Memory B cell (primary cell): ENCODE data around the gene SYCP2.
"Not testable (repeated sequence)": the region's sequence is repeated elsewhere in the genome, so short reads cannot be mapped to it uniquely, and the experiment has no call there.

ENCODE experiments used
- ATAC-seq: fragments of 150-1000 bp; cut with Tn5 transposase; 2 replicates; pipeline ENCODE4 v1.10.0; 2021; ENCODE audit warnings: low read depth, mild to moderate bottlenecking, moderate library complexity
- DNase-seq, 2 donors: peaks; one replicate each; pipeline ENCODE4 v3.0.0; 2022; ENCODE audit warnings: low spot score in 2 of 2
- H3K27ac Mint-ChIP-seq: one replicate; pipeline ENCODE4 v1.8.0; 2022; ENCODE audit warnings: mild to moderate bottlenecking, moderate library complexity, mixed read lengths
- H3K27me3 Mint-ChIP-seq: one replicate; pipeline ENCODE4 v1.8.0; 2022; ENCODE audit warnings: mixed read lengths
- H3K36me3 Mint-ChIP-seq: one replicate; pipeline ENCODE4 v1.8.0; 2022; ENCODE audit warnings: mild to moderate bottlenecking, mixed read lengths
- H3K4me1 Mint-ChIP-seq: one replicate; pipeline ENCODE4 v1.8.0; 2022; ENCODE audit warnings: mixed read lengths
- H3K4me3 Mint-ChIP-seq: one replicate; pipeline ENCODE4 v1.8.0; 2022; ENCODE audit warnings: mild to moderate bottlenecking, moderate library complexity, mixed read lengths
- H3K9me3 Mint-ChIP-seq: one replicate; pipeline ENCODE4 v1.8.0; 2022; ENCODE audit warnings: mixed read lengths

Gene SYCP2

GRCh38 chr20:59933296-59933848 is at the start of gene SYCP2:
Gene SYCP2 (minus strand): TSS chr20:59933637. CDS start chr20:59922413, 11,224 bp downstream.
- Mint-ChIP-seq H3K9me3 (no peaks in the 10 kb centered on the region), H3K36me3 (peaks cover 2% of the 10 kb centered on the region), H3K27me3 (no peaks in the 10 kb centered on the region), H3K4me3 (peak within 1 kb of the TSS; percentile 82), H3K27ac (no peak within 1 kb of the TSS), H3K4me1 (peaks cover 5% of the 10 kb centered on the region)
- DNase-seq = peak in 1 of 2 donors; percentile 47
- peak; percentile 80 for ATAC-seq

- peaks cover 2% of the 10 kb centered on the region for H3K4me1 Mint-ChIP-seq
- DNase-seq (no peak), ATAC-seq (no peak)
- H3K9me3 Mint-ChIP-seq = peaks cover 1% of the 10 kb centered on the region
- no peak overlapping the region for H3K4me3 Mint-ChIP-seq
- peaks cover 5% of the 10 kb centered on the region for H3K36me3 Mint-ChIP-seq
- no peak overlapping the region for H3K27ac Mint-ChIP-seq
- H3K27me3 Mint-ChIP-seq = no peaks in the 10 kb centered on the region
These were observed 49.6 kb upstream of the SYCP2 start for GRCh38 chr20:59983076-59983475.

GRCh38 chr20:59977086-59977485 is 43.6 kb upstream of the SYCP2 start:
- DNase-seq = no peak
- Mint-ChIP-seq H3K9me3 (peaks cover 1% of the 10 kb centered on the region), H3K27ac (no peak overlapping the region), H3K27me3 (no peaks in the 10 kb centered on the region), H3K4me3 (no peak overlapping the region), H3K4me1 (no peaks in the 10 kb centered on the region), H3K36me3 (peaks cover 10% of the 10 kb centered on the region)
- ATAC-seq = no peak

- ATAC-seq = no peak
These were observed 42.8 kb upstream of the SYCP2 start for GRCh38 chr20:59976156-59976782.

GRCh38 chr20:59972037-59972801 is 38.8 kb upstream of the SYCP2 start:
- ATAC-seq = no peak
- Mint-ChIP-seq H3K9me3 (no peaks in the 10 kb centered on the region), H3K27ac (no peak overlapping the region), H3K4me3 (no peak overlapping the region), H3K36me3 (peaks cover 8% of the 10 kb centered on the region), H3K27me3 (no peaks in the 10 kb centered on the region), H3K4me1 (no peaks in the 10 kb centered on the region)
- DNase-seq = no peak

More at GRCh38 chr20:59976156-59976782, 42.8 kb upstream of the SYCP2 start:
- no peak for DNase-seq
- no peaks in the 10 kb centered on the region for H3K9me3 Mint-ChIP-seq
- H3K27me3 Mint-ChIP-seq = no peaks in the 10 kb centered on the region
- H3K4me1 Mint-ChIP-seq = no peaks in the 10 kb centered on the region
- H3K4me3 Mint-ChIP-seq = no peak overlapping the region
- H3K27ac Mint-ChIP-seq = no peak overlapping the region
- peaks cover 10% of the 10 kb centered on the region for H3K36me3 Mint-ChIP-seq

- Mint-ChIP-seq H3K27me3 (no peaks in the 10 kb centered on the region), H3K9me3 (no peaks in the 10 kb centered on the region), H3K4me3 (no peak overlapping the region), H3K36me3 (peaks cover 8% of the 10 kb centered on the region), H3K4me1 (no peaks in the 10 kb centered on the region), H3K27ac (no peak overlapping the region)
- no peak for ATAC-seq
- no peak for DNase-seq
These were observed 38.0 kb upstream of the SYCP2 start for GRCh38 chr20:59971428-59971827.

GRCh38 chr20:59966428-59966827 is 33.0 kb upstream of the SYCP2 start:
- no peak for ATAC-seq
- no peak overlapping the region for H3K4me3 Mint-ChIP-seq
- H3K9me3 Mint-ChIP-seq = no peaks in the 10 kb centered on the region
- DNase-seq = no peak
- H3K4me1 Mint-ChIP-seq = no peaks in the 10 kb centered on the region
- H3K27me3 Mint-ChIP-seq = no peaks in the 10 kb centered on the region
- H3K36me3 Mint-ChIP-seq = no peaks in the 10 kb centered on the region
- no peak overlapping the region for H3K27ac Mint-ChIP-seq

GRCh38 chr20:59962155-59962554 is 28.7 kb upstream of the SYCP2 start:
- peaks cover 6% of the 10 kb centered on the region for H3K36me3 Mint-ChIP-seq
- no peak overlapping the region for H3K27ac Mint-ChIP-seq
- no peak for ATAC-seq
- H3K4me1 Mint-ChIP-seq = no peaks in the 10 kb centered on the region
- no peaks in the 10 kb centered on the region for H3K9me3 Mint-ChIP-seq
- H3K27me3 Mint-ChIP-seq = no peaks in the 10 kb centered on the region
- DNase-seq = no peak
- no peak overlapping the region for H3K4me3 Mint-ChIP-seq

GRCh38 chr20:59961423-59961822 is 28.0 kb upstream of the SYCP2 start:
- Mint-ChIP-seq H3K36me3 (peaks cover 6% of the 10 kb centered on the region), H3K27ac (no peak overlapping the region), H3K9me3 (no peaks in the 10 kb centered on the region), H3K4me3 (no peak overlapping the region), H3K4me1 (no peaks in the 10 kb centered on the region), H3K27me3 (no peaks in the 10 kb centered on the region)
- no peak for DNase-seq
- ATAC-seq = no peak

GRCh38 chr20:59958626-59959025 is 25.2 kb upstream of the SYCP2 start:
- Mint-ChIP-seq H3K27ac (no peak overlapping the region), H3K27me3 (no peaks in the 10 kb centered on the region), H3K9me3 (no peaks in the 10 kb centered on the region), H3K4me3 (no peak overlapping the region), H3K4me1 (no peaks in the 10 kb centered on the region), H3K36me3 (peaks cover 6% of the 10 kb centered on the region)
- no peak for DNase-seq
- ATAC-seq = no peak

- Mint-ChIP-seq H3K36me3 (peaks cover 6% of the 10 kb centered on the region), H3K4me3 (no peak within 1 kb of the TSS), H3K27me3 (no peaks in the 10 kb centered on the region), H3K9me3 (no peaks in the 10 kb centered on the region), H3K4me1 (no peaks in the 10 kb centered on the region), H3K27ac (no peak within 1 kb of the TSS)
- DNase-seq (no peak), ATAC-seq (no peak)
These were observed 24.7 kb upstream of the SYCP2 start, which contains the start of gene CDH26 for GRCh38 chr20:59958123-59958522. Gene CDH26 (plus strand): TSS chr20:59958423. CDS start chr20:59958727, 304 bp downstream.

GRCh38 chr20:59957568-59957967 is 24.1 kb upstream of the SYCP2 start:
- not testable (repeated sequence) for H3K4me3 Mint-ChIP-seq, H3K9me3 Mint-ChIP-seq, DNase-seq, H3K27ac Mint-ChIP-seq, H3K27me3 Mint-ChIP-seq, H3K4me1 Mint-ChIP-seq, H3K36me3 Mint-ChIP-seq, ATAC-seq

- DNase-seq = no peak
- H3K27ac Mint-ChIP-seq = no peak overlapping the region
These were observed 21.8 kb upstream of the SYCP2 start for GRCh38 chr20:59955131-59955796.

GRCh38 chr20:59954718-59955117 is 21.3 kb upstream of the SYCP2 start:
- H3K4me3 Mint-ChIP-seq = no peak overlapping the region
- H3K9me3 Mint-ChIP-seq = no peaks in the 10 kb centered on the region
- H3K27me3 Mint-ChIP-seq = no peaks in the 10 kb centered on the region
- H3K27ac Mint-ChIP-seq = no peak overlapping the region
- no peaks in the 10 kb centered on the region for H3K4me1 Mint-ChIP-seq
- H3K36me3 Mint-ChIP-seq = peaks cover 6% of the 10 kb centered on the region
- DNase-seq (no peak), ATAC-seq (no peak)

More at GRCh38 chr20:59955131-59955796, 21.8 kb upstream of the SYCP2 start:
- Mint-ChIP-seq H3K27me3 (no peaks in the 10 kb centered on the region), H3K9me3 (no peaks in the 10 kb centered on the region), H3K36me3 (peaks cover 6% of the 10 kb centered on the region), H3K4me3 (no peak overlapping the region), H3K4me1 (no peaks in the 10 kb centered on the region)
- ATAC-seq = no peak
